Stomach (tissue), 9 donors: Measurements from ENCODE around the gene ST6GALNAC5. TPM values are rescaled to one million over a fixed set of nuclear protein-coding genes. Genes with fewer than 3 reads are reported as not detected.

Experiments
- DNase-seq, 2 donors: peaks; one replicate each; pipeline versions ENCODE4 v3.0.0 to v3.0.0-alpha.2; 2013 to 2019
- H3K27ac ChIP-seq, 5 donors: fragments of 200-600 bp in 4 of 5; sonication (generic) in 4 of 5; one replicate each; pipeline ENCODE4 v1.5.1; 2013 to 2019; ENCODE audit warnings: mild to moderate bottlenecking in 1 of 5, moderate library complexity in 1 of 5
- H3K27me3 ChIP-seq, 3 donors: fragments of 200-600 bp; sonication (generic); one replicate each; pipeline ENCODE4 v1.5.1; 2017 to 2019; ENCODE audit warnings: mixed run types in 1 of 3
- H3K36me3 ChIP-seq, 4 donors: fragments of 200-600 bp; sonication (generic); 1 replicate in 3 of 4; 2 replicates in 1 of 4; pipeline ENCODE4 v1.5.1; 2016 to 2019
- H3K4me1 ChIP-seq, 4 donors: fragments of 200-600 bp; sonication (generic); one replicate each; pipeline ENCODE4 v1.5.1; 2016 to 2019
- H3K4me3 ChIP-seq, 4 donors: fragments of 200-600 bp; sonication (generic) in 3 of 4; one replicate each; pipeline ENCODE4 v1.5.1; 2016 to 2019; ENCODE audit warnings: mild to moderate bottlenecking in 1 of 4
- H3K9me3 ChIP-seq, 4 donors: fragments of 200-600 bp; sonication (generic); one replicate each; pipeline ENCODE4 v1.5.1; 2016 to 2019
- CTCF ChIP-seq, 7 experiments: fragments of 450-650 bp in 4 of 7; fragments of 200-600 bp in 3 of 7; sonication (generic) in 3 of 7; IDR thresholded peaks; one replicate each; pipeline ENCODE4 v1.5.1; 2016 to 2019; ENCODE audit warnings: antibody characterized with exemption in 7 of 7, control low read depth in 2 of 7, mild to moderate bottlenecking in 1 of 7
- EP300 ChIP-seq: sonication (generic); formaldehyde crosslinking; IDR thresholded peaks from one replicate; pipeline ENCODE4 v1.6.1; 2017; ENCODE audit warnings: antibody characterized with exemption
- POLR2A ChIP-seq, 4 donors: fragments of 450-650 bp; IDR thresholded peaks; one replicate each; pipeline ENCODE4 v1.6.1; 2016; ENCODE audit warnings: antibody characterized with exemption in 4 of 4, control low read depth in 2 of 4, mild to moderate bottlenecking in 1 of 4, moderate library complexity in 1 of 4
- POLR2AphosphoS5 ChIP-seq, 3 donors: sonication (generic); formaldehyde crosslinking; IDR thresholded peaks; one replicate each; pipeline ENCODE4 v1.6.1; 2016; ENCODE audit warnings: antibody characterized with exemption in 3 of 3
- WGBS, 5 donors: extraction: QIAGEN DNeasy Blood & Tissue Kit in 3 of 5; methylation state at CpG; one replicate each; pipeline versions ENCODE4 v1.1.5 to v1.1.7; 2013 to 2018; 5-methylcytosine and 5-hydroxymethylcytosine counted together
- intact Hi-C: fragments of 100-400 bp; cut with DNase I; formaldehyde crosslinking; loops from one replicate; pipeline ENCODE4 v1.15.1; 2023; ENCODE audit warnings: low total_unique reads
- polyA plus RNA-seq, 3 donors: library from polyadenylated mRNA; stranded (reverse); fragments of 200-250 nt; gene quantifications; one replicate each; pipeline ENCODE4 v1.2.3, GENCODE V29; 2013
- total RNA-seq, 5 donors: library from RNA; depleted of rRNA; stranded (reverse); fragments of >200 nt; gene quantifications; one replicate each; pipeline versions ENCODE4 v1.1.0 to v1.2.3, GENCODE V29; 2014 to 2016
- donor health status: healthy with polysubstance abuse.
- donor health status: Bipolar disorder and iron deficiency.
- donor health status: healthy.

ST6GALNAC5 gene
- total and polyA plus RNA-seq, 8 donors, result 1.3 to 22.0 (median 2.9) TPM; not detected in 1

- Histone ChIP-seq H3K36me3 (no peaks in the 10 kb centered on the region), H3K27ac (no peak overlapping the region), H3K4me3 (no peak overlapping the region), H3K27me3 (no peaks in the 10 kb centered on the region), H3K4me1 (peaks cover 0 to 6% (median 0%) of the 10 kb centered on the region in 4 donors), H3K9me3 (no peaks in the 10 kb centered on the region)
- intact Hi-C loops, result no loop called here
- TF ChIP-seq POLR2AphosphoS5 (IDR thresholded peaks at IDR 0.05), result no peak
- no peak for TF ChIP-seq CTCF (IDR thresholded peaks at IDR 0.05)
- no peak for TF ChIP-seq POLR2A (IDR thresholded peaks at IDR 0.05)
- no peak for TF ChIP-seq EP300
- no peak for DNase-seq
- 38 to 53% (median 50%) methylated on average over 3 of the region's 3 CpGs for WGBS, 5 donors
Measured at GRCh38 chr1:77018311-77018710, 151.0 kb downstream of the ST6GALNAC5 start.

- Histone ChIP-seq H3K4me1 (peaks cover 0 to 6% (median 0%) of the 10 kb centered on the region in 4 donors), H3K4me3 (no peak overlapping the region), H3K27me3 (no peaks in the 10 kb centered on the region), H3K36me3 (no peaks in the 10 kb centered on the region), H3K27ac (no peak overlapping the region), H3K9me3 (no peaks in the 10 kb centered on the region)
- intact Hi-C loops, result no loop called here
- WGBS, 5 donors, result 86 to 97% (median 95%) methylated on average over 1 of the region's 1 CpG
- no peak for TF ChIP-seq CTCF (IDR thresholded peaks at IDR 0.05)
- no peak for TF ChIP-seq POLR2A (IDR thresholded peaks at IDR 0.05)
- no peak for TF ChIP-seq POLR2AphosphoS5 (IDR thresholded peaks at IDR 0.05)
- no peak for TF ChIP-seq EP300
- DNase-seq, result no peak
Measured at GRCh38 chr1:77018761-77019160, 151.5 kb downstream of the ST6GALNAC5 start.

- Histone ChIP-seq H3K4me3 (no peak overlapping the region), H3K27ac (no peak overlapping the region), H3K27me3 (no peaks in the 10 kb centered on the region), H3K9me3 (no peaks in the 10 kb centered on the region), H3K4me1 (peaks cover 0 to 6% (median 0%) of the 10 kb centered on the region in 4 donors), H3K36me3 (no peaks in the 10 kb centered on the region)
- DNase-seq, result no peak
- WGBS, 5 donors, result 58 to 78% (median 66%) methylated on average over 2 of the region's 2 CpGs
- TF ChIP-seq EP300 (no peak), POLR2AphosphoS5 (IDR thresholded peaks at IDR 0.05) (no peak), CTCF (IDR thresholded peaks at IDR 0.05) (peak in 1 of 7 experiments; percentile 4), POLR2A (IDR thresholded peaks at IDR 0.05) (no peak)
- intact Hi-C loops, result no loop called here
Measured at GRCh38 chr1:77021732-77022131, 154.5 kb downstream of the ST6GALNAC5 start.

- Histone ChIP-seq H3K4me3 (no peak overlapping the region), H3K27me3 (no peaks in the 10 kb centered on the region), H3K9me3 (no peaks in the 10 kb centered on the region), H3K36me3 (no peaks in the 10 kb centered on the region), H3K4me1 (no peaks in the 10 kb centered on the region), H3K27ac (no peak overlapping the region)
- intact Hi-C loops, result no loop called here
- WGBS, 5 donors, result 67 to 86% (median 83%) methylated on average over 4 of the region's 4 CpGs
- DNase-seq, result no peak
- TF ChIP-seq CTCF (IDR thresholded peaks at IDR 0.05) (no peak), POLR2AphosphoS5 (IDR thresholded peaks at IDR 0.05) (no peak), EP300 (no peak), POLR2A (IDR thresholded peaks at IDR 0.05) (no peak)
Measured at GRCh38 chr1:77024500-77024899, 157.2 kb downstream of the ST6GALNAC5 start.
